ENCODE measurements around the gene HAS3.

Gene HAS3

DNA sequence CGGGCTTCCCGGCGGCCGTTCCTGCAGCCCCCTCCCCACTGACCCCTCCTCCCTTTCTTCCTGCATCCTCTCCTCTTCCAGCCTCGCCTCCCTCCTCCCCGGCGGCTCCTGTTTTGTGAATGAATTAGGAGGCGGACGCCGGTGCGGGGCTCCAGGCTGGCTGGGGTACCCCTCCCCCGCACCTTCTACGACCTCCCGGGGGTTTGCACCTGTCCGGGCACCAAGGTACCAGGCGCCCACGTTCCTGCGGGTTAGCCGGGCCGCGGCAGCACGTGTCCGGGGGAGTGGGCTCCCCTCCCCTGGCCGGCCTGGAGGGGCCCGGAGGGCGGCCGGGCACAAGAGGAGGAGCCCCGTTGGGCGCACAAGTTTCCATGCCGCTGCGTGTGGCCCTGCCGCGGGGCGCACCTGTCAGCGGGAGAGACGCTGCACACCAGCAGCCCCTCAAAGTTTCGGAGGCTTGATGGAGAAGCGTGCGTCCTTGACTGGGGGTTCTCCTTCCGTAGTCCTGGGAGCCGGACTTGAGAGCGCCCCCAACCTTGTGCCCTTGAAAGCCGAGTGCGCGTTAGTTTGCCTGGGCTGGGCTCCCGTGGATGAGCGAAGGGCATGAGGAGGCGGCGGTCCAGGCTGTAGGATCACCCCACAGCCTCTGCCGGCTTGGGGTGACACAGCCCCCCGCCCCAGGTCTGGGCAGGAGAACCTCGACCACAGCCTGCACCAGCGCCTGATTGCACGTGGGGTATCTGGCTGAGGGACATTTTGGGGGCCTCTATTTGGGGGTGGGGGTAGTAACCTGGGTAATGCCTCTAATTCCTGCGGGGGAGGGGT, 1.2 kb downstream of the HAS3 start:
- TF ChIP-seq, protein P1, sequence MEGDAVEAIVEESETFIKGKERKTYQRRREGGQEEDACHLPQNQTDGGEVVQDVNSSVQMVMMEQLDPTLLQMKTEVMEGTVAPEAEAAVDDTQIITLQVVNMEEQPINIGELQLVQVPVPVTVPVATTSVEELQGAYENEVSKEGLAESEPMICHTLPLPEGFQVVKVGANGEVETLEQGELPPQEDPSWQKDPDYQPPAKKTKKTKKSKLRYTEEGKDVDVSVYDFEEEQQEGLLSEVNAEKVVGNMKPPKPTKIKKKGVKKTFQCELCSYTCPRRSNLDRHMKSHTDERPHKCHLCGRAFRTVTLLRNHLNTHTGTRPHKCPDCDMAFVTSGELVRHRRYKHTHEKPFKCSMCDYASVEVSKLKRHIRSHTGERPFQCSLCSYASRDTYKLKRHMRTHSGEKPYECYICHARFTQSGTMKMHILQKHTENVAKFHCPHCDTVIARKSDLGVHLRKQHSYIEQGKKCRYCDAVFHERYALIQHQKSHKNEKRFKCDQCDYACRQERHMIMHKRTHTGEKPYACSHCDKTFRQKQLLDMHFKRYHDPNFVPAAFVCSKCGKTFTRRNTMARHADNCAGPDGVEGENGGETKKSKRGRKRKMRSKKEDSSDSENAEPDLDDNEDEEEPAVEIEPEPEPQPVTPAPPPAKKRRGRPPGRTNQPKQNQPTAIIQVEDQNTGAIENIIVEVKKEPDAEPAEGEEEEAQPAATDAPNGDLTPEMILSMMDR (IDR thresholded peaks at IDR 0.05; ENCODE audit: low read depth, low read length, missing control alignments): no peak
- no peak for DNase-seq (ENCODE audit: extremely low read depth, low read depth)
- H3K4me3 ChIP-seq (replicated peaks; ENCODE audit: low read depth, low read length): peak overlapping the region; percentile 43

DNA sequence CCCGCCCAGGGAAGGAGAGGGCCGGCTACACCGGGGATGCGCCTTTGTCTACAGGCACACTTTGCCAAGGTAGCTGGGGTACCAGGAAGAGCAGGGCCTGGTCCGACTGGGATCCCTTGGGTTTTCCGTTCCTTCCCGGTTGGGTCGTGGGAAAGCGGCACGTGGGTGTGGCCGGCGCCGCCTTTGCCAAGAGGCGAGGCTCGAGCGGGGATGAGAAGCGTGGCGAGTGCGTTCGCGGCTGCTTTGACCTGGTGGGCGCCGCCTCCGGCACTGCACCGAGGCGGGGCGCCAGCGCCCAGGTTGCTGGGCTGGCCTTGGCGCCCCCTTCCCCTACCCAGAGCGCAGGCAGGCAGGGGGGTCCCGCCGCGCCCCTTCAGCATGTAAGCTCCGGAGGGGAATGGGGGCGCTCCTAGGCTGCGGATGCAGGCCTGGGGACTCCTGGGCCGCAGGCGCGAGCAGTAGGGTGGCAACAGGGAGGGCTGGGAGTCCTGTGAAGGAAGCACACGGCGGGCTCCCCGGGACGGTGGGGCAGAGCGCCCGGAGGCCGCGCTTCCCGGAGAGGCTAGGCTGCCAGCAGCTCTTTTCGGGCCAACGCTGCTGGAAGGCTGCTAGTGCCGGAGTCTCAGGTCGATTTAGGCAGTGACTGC, 2.0 kb downstream of the HAS3 start:
- TF ChIP-seq, protein P1 (IDR thresholded peaks at IDR 0.05; ENCODE audit: low read depth, low read length, missing control alignments): no peak
- H3K4me3 ChIP-seq (replicated peaks; ENCODE audit: low read depth, low read length): no peak overlapping the region
- DNase-seq (ENCODE audit: extremely low read depth, low read depth): no peak

DNA sequence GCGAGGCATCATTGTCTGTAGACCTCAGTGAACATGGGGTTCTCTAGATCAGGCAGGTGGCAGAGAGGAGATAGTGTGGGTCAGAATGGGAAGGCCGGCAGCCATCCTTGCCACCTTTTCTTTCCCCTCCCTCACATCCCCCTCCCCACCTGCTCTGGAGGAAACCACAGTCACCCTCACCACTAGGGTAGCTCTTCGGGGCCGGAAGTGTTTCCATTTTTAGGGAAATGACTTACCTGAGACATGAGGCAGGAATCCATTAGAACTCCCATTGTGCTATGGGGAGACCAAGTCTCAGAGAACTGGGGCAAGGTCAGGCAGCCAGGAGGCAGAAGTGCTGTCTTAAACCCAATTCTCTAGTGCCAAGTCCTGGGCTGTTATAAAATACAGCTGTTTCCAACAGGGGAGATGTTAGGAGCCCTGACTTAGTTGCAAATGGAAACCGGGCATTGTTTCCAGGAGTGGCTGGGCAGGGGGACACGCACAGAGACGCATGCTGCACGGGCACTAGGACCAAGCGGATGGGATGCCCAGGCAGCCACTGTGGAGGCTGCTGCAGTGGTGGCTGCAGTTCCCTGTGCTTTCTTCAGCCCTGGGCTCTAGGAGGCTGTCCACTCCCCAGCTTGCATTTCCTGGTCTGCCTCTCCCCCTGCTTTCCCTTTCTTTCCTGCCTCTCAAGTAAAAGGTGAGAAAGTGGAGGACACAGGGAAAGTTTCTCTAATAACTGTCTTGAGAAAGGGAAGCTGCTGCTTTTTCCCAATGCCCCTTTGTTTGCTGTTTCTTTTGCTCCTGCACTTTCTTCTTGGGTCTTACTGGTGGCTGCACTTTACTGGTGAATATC, 2.8 kb downstream of the HAS3 start:
- TF ChIP-seq, protein P1 (IDR thresholded peaks at IDR 0.05; ENCODE audit: low read depth, low read length, missing control alignments): no peak
- no peak for DNase-seq (ENCODE audit: extremely low read depth, low read depth)
- no peak overlapping the region for H3K4me3 ChIP-seq (replicated peaks; ENCODE audit: low read depth, low read length)

DNA sequence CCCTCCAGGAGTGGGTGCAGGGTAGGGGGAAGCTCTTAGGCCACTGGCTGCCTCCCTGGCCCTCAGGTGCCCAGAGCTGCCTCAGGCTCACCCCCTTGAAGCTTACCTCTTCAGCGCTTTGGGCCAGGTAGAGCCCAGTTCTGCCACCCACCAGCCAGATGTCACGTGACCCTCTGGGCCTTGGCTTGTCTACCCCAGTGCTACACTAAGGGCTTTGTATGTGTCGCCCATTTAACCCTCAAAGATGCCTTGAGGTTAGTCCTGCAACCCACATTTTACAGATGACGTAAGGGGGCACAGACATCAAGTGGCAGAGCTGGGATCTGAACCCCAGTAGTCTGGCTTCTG, 3.4 kb downstream of the HAS3 start:
- TF ChIP-seq, protein P1 (IDR thresholded peaks at IDR 0.05; ENCODE audit: low read depth, low read length, missing control alignments): no peak
- no peak for DNase-seq (ENCODE audit: extremely low read depth, low read depth)
- no peak overlapping the region for H3K4me3 ChIP-seq (replicated peaks; ENCODE audit: low read depth, low read length)

DNA sequence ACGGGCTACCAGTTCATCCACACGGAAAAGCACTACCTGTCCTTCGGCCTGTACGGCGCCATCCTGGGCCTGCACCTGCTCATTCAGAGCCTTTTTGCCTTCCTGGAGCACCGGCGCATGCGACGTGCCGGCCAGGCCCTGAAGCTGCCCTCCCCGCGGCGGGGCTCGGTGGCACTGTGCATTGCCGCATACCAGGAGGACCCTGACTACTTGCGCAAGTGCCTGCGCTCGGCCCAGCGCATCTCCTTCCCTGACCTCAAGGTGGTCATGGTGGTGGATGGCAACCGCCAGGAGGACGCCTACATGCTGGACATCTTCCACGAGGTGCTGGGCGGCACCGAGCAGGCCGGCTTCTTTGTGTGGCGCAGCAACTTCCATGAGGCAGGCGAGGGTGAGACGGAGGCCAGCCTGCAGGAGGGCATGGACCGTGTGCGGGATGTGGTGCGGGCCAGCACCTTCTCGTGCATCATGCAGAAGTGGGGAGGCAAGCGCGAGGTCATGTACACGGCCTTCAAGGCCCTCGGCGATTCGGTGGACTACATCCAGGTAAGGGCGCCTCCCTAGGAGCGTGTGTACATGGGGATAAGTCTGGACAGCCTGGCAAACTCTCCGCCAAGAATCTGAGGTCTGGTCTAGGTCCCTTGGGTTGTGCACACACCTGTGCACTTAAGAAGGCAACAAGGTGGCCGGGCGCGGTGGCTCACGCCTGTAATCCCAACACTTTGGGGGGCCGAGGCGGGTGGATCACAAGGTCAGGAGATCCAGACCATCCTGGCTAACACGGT, 4.2 kb downstream of the HAS3 start:
- TF ChIP-seq, protein P1 (IDR thresholded peaks at IDR 0.05; ENCODE audit: low read depth, low read length, missing control alignments): no peak
- no peak overlapping the region for H3K4me3 ChIP-seq (replicated peaks; ENCODE audit: low read depth, low read length)
- no peak for DNase-seq (ENCODE audit: extremely low read depth, low read depth)

DNA sequence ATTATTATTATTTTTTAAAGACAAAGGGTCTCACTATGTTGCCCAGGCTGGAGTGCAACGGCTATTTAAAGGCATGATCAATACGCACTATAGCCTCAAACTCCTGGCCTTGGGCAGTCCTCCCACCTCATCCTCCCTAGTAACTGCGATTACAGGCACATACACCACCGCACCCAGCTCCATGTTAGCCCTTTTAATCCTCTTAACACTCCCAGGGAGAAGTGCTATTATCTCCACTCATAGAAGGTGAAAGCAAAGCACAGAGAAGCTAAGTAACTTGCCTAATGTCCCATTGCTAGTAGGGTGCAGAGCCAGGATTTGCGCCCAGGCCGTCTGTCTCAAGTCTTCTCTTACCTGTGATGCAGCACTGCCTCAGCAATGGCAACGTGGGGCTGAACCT, 5.0 kb downstream of the HAS3 start:
- TF ChIP-seq, protein P1 (IDR thresholded peaks at IDR 0.05; ENCODE audit: low read depth, low read length, missing control alignments): no peak
- no peak overlapping the region for H3K4me3 ChIP-seq (replicated peaks; ENCODE audit: low read depth, low read length)
- no peak for DNase-seq (ENCODE audit: extremely low read depth, low read depth)
